ENCODE data around the gene PKMYT1.

The PKMYT1 gene

DNA sequence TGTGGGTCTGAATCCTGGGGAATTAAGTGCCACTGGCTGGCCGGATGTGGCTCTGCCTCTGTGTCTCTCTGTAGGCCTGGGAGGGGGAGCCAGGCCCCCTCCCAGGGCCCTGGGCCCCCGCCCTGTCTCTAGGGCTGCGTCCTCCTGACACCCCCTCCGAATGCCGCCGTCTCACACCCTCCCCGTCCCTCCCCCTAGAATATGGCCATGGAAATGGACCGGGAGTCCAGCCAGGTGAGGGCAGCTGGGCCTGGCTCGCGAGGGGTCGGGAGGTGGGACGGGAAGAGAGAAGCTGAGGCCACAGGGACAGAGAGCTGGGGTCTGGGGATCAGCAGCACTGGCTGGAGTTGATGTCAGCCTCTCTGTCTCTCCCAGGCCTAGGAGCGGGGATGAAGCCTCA is 16.1 kb upstream of the PKMYT1 start:
- DNase-seq (ENCODE audit: low read depth) = no peak

DNA sequence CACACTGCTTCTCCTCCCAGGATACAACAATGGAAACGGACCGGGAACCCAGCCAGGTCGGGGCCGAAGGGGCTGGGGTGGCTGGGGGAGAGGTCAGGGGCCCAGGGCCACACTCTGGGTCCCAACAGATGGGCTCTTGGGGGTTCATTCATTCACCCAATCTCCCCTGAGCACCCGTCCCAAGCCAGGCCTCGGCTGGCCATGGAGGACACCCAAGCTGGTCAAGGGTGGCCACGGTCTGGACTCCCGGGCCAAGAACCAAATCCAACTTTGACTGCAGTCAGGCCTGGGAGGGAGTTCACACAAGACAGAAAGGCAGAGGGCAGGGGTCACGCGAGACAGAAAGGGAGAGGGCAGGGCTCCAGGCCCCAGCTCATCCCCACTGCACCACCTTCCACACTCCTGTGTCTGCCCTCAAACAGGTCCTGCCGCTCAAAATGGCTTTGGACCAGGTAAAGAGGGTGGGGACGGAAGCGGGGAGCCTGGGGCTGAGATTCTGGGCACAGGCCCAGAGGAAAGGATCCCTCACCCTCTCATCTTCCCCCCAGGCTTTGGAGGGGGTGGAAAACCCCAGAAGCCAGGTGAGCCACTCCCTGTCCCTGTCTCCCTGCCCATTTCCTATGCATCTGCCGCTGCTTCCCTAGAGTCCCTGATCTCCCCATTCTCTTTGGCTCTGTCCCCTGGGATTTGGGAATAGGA is 12.3 kb upstream of the PKMYT1 start:
- no peak for DNase-seq (ENCODE audit: low read depth)

DNA sequence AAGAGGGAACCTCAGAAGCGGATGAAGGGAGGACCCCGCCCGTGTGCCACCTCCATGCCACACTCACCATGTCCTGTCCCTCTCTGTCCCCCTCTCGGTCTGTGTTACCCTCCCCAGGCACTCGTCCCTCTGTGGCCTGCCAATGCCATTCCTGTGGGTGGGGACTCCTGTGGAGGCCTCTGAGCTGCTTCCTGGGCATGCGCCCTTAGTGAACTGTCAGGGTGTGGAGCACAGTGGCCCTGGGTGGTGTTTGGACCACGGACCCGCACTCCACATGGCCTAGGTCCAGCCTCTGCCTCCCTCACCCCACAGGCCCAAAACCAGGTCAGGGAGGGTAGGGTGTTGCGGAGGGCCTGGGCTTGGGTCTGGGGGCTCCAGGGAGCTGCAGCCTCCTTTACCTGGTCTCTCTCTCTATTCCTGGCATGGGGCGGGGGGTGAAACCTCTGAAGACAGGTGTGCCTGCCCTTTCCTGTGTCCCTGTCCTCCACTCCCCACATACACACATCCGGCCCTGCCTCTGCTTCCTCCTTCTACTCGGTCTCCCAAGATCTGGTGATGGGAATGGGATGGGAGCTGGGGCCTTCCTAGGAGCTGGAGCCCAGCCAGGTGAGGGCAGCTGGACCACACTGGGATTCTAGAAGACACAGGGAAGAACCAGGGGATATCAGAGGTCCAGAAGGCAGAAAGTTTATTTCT is 11.5 kb upstream of the PKMYT1 start:
- no peak for DNase-seq (ENCODE audit: low read depth)

DNA sequence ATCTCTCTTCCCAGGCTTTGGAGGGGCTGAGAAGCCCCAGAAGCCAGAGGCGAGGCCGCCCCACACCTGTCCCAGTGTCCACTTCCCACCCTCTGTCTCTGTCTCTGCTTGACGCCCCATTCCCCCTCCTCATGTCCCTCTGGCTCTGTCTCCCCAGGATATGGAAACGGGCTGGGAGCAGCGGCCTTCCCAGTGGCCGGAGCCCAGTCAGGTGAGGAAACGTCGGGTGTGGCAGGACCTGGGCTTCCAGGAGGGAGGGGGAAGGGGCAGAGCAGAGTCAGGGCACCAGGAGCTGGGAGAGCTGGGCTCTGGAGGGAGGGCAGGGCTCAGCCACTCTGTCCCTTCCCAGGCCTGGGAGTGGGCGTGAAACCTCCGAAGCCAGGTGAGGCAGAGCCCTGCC is 10.6 kb upstream of the PKMYT1 start:
- no peak for DNase-seq (ENCODE audit: low read depth)

DNA sequence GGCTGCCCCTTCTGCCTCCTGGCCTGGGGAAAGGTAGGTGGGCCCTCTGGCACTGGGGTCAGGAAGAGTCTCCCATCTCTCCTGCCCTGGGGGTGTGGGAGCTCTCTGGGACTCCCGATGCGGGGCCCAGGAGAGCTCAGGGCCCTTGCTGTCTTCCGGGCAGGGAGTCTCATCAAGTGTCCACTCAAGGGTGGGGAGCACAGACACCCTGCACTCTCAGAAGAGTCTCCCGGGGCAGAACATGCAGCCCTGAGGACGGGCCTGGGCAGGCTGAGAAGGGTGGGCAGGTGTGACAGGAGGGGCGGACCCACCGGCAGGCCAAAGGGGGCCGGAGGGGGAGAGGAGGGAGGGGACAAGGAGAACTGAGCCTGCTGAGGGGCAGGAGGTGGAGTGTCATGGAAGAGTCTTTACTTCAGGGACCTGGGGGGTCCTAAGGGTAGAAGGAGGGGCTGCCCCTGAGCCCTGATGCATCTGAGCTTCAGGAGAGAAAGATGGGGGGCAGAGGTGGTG is 8.4 kb upstream of the PKMYT1 start:
- no peak for DNase-seq (ENCODE audit: low read depth)

DNA sequence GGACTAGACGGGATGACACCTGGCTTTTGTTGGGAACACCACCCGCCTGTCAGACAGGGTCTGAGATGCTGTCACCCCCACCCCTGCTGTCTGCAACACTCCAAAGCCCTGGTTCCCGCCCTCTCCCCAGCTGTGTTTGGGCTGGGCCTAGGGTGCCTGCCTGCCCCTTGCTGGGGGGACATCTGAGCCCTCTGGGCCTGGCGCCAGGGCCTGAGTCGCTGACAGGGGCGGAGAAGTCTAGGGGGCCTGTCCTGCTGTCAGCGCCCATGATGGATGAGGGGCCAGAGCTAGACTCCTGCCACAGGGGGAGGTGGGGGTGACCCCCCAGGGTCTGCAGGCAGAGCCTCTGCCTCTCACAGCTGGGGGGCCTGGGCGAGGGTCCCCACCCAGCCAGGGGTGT is 7.6 kb upstream of the PKMYT1 start:
- no peak for DNase-seq (ENCODE audit: low read depth)

DNA sequence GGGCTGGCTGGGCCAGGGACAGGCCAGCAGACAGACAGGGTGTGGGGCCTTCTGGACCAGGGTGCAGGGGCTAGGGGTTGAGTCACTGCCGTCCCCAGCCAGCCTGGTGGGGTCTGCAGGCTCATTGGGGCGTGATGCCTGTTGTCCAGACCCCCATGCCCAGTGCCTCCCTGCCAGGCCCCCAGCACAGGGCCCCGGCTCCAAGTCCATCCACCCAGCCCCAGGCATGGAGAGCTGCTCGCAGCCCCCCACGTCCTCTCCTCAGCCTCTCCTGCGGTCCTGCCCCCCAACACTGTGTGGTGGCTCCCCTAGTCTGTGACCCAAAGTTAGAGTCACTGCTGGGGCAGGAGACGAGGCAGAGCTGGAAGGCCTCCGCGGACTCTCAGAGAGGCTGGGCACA is 7.0 kb upstream of the PKMYT1 start:
- DNase-seq (ENCODE audit: low read depth) = no peak

DNA sequence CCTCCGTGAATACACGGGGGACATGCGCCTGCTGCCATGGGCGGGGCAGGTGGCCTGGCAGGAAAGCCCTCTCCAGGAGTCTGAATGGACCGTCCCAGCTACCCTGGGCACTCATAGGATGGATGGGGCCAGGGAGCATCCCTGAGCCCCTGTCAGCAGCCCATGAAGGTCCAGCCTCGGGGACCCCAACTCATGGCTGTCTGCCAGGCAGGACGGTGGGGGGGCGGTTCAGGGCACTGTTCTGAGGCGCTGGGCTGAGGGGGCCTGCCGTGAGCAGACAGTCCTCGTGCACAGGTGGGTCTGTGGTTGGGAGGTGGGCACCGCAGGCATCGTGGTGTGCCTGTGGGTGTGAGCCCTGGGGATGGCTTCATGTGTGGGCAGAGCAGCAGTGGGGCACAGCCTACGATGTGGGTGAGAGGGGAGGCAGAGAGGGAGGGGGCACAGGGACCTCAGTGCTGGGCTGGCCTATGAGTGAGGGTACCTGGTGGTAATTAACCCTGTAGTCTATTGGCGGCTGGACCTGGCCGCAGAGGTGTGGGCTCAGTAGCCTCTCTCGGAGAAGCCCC is 6.5 kb upstream of the PKMYT1 start:
- no peak for DNase-seq (ENCODE audit: low read depth)

DNA sequence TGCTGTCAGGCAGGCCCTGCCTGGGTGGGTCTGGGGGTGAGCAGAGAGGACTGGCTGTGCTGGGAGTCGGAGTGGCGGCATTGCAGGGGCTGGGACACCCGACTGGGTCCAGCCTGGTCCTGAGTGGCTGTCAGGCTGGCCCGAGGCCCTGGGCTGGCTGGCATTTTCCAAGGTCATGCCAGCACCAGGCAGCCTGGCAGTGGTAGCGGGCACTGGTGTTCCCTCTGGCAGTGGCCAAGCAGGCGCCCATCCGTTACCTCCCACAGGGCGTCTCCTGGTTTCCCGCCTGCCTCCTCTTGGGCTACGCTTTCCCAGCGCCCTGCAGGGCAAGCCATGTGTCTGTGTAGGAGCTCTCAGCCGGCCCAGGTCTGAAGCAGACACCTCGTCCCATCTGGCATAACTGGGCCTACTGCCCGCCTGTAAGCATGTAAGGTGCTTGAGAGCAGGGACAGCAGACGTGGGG is 5.7 kb upstream of the PKMYT1 start:
- DNase-seq (ENCODE audit: low read depth) = no peak

DNA sequence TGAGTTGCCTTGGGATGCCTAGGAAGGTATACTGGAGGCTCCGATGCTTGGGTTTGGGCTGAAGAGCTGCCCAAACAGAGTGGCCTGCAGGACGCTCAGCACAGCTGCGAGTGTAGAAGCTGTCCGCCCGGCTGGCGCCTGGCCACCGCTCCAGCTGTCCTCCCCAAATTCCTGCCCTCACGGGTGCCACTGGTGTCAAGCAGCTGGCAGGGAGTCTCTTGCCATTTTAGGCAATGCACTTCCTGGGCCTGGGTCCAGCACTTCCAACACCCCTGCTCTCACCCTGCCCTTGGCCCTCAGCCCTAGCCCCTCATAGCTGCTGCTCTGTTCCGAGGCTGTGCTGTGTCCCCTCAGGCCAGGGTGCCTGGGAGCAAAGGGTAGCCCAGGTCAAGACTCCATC is 5.2 kb upstream of the PKMYT1 start:
- no peak for DNase-seq (ENCODE audit: low read depth)

DNA sequence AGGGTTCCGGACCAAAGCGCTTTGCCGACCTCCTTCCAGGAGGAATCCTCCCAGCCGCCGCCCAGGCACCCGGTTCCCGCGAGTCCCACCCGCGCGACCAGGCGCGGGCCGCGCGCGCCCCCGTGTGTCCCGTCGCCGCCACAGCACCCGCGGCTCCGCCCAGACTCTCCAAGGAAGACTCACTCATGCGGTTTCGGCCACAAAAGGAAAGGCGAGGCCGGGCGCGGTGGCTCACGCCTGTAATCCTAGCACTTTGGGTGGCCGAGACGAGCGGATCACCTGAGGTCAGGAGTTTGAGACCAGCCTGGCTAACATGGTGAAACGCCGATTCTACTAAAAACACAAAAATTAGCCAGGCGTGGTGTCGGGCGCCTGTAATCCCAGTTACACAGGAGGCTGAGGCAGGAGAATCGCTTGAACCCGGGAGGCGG is 3.5 kb upstream of the PKMYT1 start:
- DNase-seq (ENCODE audit: low read depth) = peak; percentile 27

DNA sequence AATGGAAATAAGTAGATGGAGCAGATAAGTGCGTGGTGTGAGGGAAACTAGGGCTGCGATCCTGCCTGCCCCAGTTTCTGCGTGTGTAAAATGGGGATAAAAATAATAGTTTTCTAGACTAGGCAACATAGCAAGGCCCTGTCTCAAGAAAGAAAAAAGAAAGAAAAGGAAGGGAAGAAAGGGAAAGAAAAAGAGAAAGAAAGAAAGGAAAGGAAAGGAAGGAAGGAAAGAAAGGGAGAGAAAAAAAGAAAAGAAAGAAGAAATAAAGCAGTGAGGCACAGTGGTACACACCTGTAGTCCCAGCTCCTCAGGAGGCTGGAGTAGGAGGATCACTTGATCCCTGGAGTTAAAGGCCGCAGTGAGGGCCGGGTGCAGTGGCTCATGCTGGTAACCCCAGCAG is 2.2 kb upstream of the PKMYT1 start:
- DNase-seq (ENCODE audit: low read depth) = no peak

DNA sequence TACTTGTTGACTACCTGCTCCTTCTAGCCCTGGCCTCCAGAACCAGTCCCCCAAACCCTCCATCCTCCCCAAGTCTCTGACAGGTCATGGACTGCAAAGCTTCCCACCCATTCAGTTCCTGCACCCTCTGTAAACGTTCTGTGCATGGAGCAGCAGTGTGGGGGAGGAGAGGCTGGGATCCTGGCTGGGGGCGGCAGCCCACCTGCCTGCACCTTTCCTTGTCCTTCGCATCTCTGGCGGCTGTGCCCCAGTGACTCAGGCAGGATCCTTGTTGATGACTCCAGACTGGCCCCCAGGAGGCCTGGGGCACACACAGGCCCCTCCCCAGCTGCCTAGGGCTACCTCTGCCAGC is 1.6 kb upstream of the PKMYT1 start:
- DNase-seq (ENCODE audit: low read depth) = no peak

DNA sequence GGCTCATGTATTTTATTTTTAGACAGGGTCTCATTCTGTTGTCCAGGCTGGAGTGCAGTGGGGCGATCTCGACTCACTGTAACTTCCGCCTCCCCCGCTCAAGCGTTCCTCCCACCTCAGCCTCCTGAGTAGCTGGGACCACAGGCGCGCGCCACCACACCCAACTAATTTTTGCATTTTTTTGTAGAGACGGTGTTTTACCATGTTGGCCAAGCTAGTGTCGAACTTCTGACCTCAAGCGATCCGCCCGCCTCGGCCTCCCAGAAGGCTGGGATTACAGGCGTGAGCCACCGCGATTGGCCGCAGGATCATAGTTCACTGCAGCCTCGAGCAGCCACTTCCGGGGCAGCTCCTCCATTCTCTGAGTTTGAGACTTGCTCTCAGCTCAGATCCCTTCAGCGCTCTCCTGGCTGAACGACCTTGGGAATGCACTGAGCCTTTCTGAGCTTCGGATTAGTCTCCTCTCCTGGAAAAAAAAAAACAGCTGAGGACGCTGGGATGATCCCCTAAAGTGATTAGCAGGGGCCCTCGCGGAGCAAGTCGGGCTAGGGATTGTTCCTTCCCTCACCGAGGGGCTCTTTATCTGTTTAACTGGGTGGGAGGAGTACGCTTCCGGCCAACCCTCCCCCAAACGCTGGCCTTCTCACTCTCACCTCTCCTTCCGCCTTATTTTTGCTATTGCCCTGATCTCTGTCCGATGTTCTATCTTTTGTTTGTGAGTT is 1.1 kb upstream of the PKMYT1 start:
- DNase-seq (ENCODE audit: low read depth) = no peak

DNA sequence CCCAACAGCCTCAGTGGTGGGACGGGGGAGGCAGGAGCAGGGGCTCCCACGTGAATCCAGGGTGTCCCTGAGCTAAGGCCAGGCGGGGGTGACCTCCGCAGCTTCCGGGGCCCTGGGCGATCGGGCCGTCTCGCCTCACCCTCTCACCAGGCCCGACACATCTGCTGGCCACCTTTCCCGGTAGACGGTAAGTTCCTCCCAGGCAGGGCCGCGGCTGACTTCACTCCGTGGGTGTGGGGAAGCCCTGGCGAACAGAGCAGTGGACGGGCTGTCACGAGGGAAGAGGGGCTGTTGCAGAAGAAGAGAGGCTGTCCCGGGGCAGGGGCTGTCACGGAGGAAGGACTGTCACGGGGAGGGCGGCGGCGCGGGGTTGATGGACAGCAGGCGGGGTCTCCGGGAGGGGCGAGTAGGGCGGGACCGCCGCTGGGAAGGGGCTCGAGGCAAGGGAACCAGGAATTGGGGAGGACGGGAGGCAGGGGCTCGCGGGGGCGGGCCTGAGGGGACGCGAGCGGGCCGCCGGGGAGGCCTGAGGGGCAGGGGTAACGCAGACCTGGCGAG is 498 bp downstream of the PKMYT1 start:
- DNase-seq (ENCODE audit: low read depth) = no peak

DNA sequence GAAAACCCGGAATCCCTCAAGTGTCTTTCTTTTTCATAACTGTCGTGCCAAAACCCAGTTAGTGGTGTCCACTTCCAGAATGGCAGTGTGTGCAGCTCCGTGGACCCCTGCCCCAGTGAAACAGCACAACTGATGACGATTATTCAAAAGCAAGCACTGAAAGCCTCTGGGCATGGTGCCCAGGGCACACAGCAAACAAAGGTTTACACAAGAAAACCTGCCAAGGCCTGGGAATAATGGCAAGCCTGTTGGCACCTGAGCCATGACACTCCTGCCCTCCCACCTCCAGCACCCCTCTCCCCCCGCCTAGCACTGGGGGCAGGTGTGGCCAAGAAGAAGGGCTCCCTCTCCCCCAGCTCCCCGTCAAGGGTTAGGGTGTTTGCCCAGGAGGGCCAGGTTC is 2.8 kb downstream of the PKMYT1 start:
- DNase-seq (ENCODE audit: low read depth) = no peak

DNA sequence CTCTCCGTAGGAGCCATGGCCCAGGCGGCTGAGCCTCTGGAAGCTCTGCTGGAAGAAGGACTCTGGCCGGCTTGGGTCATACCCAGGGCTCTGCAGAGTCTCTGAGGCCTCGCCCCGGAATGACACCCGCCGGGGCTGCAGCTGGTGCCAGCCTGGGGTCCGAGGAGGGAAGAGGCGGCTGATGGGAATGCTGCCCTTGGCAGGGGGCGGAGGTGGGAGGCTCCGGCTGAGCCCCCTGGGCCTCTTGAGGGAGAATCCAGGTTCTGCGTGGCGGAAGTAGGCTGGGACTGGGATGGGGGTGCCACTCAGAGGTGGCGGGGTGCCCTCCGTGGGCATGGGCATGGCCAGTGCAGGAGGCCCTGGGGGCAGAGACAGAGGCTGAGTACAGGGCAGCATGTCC is 3.6 kb downstream of the PKMYT1 start:
- no peak for DNase-seq (ENCODE audit: low read depth)

DNA sequence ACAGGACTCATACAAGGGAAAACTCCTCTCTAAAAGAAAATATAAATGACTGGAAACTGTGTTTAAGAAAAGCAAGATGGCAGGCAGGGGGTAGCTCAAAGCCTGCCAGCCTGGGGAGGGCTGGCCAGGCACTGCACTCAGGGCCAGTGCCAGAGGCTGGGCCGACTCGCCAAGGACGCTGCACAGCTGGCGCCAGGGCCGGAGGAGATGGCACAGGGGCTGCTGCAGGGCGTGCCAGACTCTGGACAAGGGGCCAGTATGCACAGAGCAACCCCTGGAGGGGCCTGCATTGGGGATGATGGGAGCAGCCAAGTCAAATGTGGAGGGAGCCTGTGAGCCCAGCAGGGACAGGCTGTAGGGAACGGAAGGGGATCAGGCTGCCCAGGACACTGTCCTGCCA is 4.0 kb downstream of the PKMYT1 start:
- DNase-seq (ENCODE audit: low read depth) = no peak

DNA sequence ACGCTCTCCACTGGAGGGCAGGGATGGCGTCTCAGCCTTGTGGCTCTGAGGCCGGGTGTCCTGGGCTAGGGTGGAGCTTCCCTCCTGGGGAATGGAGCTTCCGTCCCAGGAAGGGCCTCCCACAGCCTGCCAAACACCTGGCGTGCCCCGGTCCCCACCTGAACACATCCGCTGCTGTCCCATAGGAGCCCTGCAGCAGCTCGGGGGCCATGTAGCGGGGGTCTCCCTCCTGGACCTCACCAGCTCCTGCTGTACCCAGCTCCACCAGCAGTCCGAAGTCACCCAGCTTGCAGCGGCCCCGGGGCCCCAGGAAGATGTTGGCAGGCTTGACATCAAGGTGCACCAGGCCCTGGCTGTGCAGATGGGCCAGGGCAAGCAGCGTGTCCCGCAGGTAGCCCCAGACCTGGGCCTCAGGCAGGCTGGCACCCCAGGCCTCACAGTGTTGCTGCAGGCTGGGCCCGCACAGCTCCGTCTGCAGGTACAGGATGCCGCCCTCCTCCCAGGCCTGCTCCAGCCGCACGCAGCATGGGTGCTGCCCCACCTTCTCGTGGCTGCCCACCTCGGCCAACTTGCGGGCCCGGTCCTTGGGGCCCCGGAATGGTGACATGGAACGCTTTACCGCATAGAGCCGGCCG is 5.0 kb downstream of the PKMYT1 start:
- DNase-seq (ENCODE audit: low read depth) = no peak

DNA sequence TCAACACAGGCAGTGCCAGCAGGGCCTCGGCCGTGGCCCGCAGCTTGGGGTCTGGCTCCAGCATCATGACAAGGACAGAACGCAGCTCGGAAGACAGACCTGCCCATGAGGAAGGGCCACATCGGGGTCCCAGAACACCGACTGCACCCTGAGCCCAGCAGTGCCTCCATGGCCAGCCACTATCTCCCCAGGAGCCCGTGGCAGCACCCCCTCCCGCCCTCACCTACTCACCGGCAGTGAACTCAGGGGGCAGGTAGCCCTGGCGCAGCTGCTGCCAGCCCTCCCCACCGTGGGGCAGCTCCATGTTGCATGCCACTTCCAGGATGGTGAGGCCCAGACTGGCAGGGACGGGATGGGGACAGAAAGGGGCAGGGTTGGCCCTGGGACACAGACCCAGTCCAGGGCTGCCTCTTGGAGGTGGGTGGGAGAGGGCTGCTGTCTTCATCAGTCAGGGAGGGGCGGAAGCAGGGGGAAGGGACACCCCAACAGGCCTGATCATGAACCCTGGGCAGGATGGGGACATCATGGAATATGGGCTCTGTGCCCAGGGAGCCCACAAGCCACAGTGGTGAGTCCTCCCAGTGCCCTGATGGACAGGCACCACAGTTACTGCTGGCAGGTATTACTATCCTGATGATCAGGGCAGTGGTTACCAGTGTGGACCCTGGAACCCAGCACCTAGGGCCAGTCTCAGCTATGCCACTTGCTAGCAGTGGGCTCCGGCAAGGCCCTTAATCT is 5.8 kb downstream of the PKMYT1 start:
- DNase-seq (ENCODE audit: low read depth) = no peak

DNA sequence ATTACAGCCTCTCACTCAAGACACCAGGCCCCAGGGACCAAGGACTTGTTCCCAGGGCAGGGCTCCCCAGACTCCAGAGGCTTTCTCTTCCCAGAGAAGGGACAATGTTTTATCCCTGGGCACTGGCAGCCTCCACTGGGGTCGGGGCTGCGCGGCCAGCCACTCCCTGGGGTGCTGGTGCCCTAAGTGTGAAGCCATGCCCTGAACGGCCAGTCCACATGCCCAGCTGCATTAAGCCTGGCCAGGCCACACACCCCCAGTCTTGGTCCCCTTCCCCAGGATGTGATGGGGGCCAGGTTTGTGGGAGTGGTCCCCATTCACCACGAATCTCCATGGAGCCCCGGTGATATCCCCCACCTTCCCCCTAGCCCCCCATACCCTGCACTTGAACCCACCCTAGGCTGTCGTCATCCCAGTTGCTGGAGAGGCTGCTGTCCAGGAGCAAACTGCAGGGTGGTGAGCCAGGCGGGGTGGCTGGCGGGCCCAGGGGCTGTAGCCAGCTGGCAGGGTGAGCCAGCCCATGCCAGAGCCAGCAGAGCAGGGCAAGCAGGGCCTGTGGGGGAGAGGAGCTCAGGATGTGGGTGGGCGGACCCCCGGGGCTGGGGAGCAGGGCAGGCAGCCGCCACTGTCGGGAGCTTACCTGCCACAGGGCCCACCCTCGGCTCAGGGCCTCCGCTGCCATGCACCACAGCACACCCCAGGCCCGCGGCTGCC is 6.5 kb downstream of the PKMYT1 start:
- no peak for DNase-seq (ENCODE audit: low read depth)
